ENCODE data around the gene MRPL58.

DNA sequence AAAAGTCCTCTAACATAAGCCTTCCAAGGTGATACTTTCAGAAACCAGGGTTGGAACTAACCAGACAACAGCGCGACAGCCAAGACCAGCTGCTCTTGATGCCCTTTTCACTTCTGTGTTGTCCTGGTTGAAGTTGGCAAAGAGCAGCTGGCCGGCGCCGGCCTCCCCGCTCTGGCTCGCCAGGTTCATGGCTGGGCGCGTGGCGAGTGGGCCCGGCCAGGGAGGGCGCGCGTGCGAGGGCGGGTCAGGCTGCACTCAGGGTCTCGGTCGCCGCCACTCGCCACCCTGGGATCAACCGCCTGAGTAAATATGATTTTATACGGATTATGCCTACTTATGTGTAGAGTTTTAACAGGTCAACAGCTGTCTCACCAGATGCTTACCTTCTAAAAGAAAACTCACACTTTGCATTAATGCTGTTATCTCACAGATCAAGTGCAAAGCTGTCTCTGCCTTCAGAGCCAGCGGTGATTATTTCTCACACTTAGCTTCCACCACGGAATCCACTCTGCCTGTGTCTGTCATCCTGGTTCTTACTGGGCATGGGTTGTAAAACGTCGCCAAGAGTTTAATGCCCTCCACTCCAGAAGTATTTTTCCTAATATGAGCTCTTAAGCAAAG, 48.1 kb downstream of the MRPL58 start:
- TF ChIP-seq, protein P1, sequence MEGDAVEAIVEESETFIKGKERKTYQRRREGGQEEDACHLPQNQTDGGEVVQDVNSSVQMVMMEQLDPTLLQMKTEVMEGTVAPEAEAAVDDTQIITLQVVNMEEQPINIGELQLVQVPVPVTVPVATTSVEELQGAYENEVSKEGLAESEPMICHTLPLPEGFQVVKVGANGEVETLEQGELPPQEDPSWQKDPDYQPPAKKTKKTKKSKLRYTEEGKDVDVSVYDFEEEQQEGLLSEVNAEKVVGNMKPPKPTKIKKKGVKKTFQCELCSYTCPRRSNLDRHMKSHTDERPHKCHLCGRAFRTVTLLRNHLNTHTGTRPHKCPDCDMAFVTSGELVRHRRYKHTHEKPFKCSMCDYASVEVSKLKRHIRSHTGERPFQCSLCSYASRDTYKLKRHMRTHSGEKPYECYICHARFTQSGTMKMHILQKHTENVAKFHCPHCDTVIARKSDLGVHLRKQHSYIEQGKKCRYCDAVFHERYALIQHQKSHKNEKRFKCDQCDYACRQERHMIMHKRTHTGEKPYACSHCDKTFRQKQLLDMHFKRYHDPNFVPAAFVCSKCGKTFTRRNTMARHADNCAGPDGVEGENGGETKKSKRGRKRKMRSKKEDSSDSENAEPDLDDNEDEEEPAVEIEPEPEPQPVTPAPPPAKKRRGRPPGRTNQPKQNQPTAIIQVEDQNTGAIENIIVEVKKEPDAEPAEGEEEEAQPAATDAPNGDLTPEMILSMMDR (conservative IDR thresholded peaks at IDR 0.05; ENCODE audit: low read depth, low read length) = no peak
- TF ChIP-seq EZH2phosphoT487 (IDR thresholded peaks at IDR 0.05; ENCODE audit: borderline replicate concordance, low read length) = no peak
- TF ChIP-seq EZH2 (IDR thresholded peaks at IDR 0.05; ENCODE audit: low read length, unreplicated experiment) = no peak

All from PC-3 (cell line).